Measurements from ENCODE around the gene ITPR1.

ITPR1 gene

DNA sequence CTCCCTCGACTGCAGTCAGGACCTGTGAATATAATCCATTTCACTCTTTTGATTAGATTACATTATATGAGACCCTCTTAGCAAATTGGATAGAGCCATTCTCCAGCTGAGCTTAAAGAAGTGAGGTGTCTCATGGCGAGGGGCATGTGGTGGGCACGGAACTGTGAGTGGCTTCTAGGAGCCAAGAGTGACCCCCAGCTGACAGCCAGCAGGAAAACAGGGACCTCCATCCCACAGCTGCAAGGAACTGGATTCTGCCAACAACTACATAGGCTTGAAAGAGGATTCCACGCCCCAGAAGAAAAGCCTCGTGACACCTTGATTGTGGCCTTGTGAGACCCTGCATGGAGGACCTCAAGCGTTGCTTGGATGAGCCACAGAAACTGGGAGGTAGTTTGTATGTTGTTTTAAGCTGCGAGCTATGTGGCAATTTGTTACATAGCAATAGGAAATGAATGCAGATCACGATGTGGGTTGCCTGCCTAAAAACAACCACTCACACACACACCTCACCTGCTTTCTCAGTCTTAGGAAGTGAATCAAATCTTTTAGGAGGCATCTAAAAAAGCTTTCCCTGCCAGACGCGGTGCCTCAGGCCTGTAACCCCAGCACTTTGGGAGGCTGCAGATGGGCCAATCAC lies 401.9 kb downstream of the ITPR1 start:
- DNase-seq: peak in 1 of 10 donors; percentile 50
- intact Hi-C loops (cut with DNase I): no loop called here

DNA sequence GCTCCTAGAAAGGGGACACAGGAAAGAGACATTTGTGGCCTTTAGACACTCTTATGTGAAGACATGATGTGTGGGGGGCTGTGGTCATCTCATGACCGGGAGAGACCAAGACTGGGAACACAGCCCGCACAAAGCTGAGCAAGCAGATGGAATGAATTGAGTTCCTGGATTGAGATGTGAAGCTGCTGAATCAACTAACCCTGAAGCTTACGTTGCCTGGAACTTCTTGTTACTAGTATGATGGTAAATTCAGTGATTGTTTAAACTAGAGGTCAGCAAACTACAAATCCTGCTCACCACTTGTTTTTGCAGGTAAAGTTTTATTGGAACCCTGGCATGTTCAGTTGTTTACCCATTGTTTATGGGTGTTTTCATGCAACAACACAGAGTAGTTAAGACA lies 402.7 kb downstream of the ITPR1 start:
- intact Hi-C loops (cut with DNase I): no loop called here
- DNase-seq: no peak

All from posterior cingulate gyrus (tissue), 11 donors.